SH-SY5Y (cell line): ENCODE results near the gene SUPT6H.

ENCODE experiments used
- GATA2 ChIP-seq: IDR thresholded peaks from 2 replicates; pipeline ENCODE4 v1.6.1; 2011; ENCODE audit warnings: mild to moderate bottlenecking, low read depth, low read length
- GATA3 ChIP-seq: IDR thresholded peaks from 2 replicates; pipeline ENCODE4 v1.6.1; 2011; ENCODE audit warnings: low read depth, mild to moderate bottlenecking, low read length, moderate library complexity

The SUPT6H gene

GRCh38 chr17:28728364-28729200 lies 66.6 kb downstream of the SUPT6H start, which contains the start of gene NEK8:
TSS of gene NEK8 (plus strand) at chr17:28728788. CDS start at chr17:28728814, 26 bp downstream.
- TF ChIP-seq GATA3 = no peak
- TF ChIP-seq GATA2 = no peak; the same call in 1 of the 2 replicates

- no peak for TF ChIP-seq GATA2
- TF ChIP-seq GATA3 = no peak
Measured at GRCh38 chr17:28729950-28730330, 67.9 kb downstream of the SUPT6H start.

- TF ChIP-seq GATA2 = no peak
- no peak for TF ChIP-seq GATA3
Measured at GRCh38 chr17:28733346-28733745, 71.3 kb downstream of the SUPT6H start.

- TF ChIP-seq GATA2 (no peak), GATA3 (no peak)
Measured at GRCh38 chr17:28734712-28735241, 72.8 kb downstream of the SUPT6H start.

GRCh38 chr17:28735242-28735722 lies 73.3 kb downstream of the SUPT6H start:
- TF ChIP-seq GATA3 (no peak), GATA2 (no peak)

GRCh38 chr17:28737316-28737715 lies 75.3 kb downstream of the SUPT6H start:
- no peak for TF ChIP-seq GATA3
- TF ChIP-seq GATA2 = no peak

- TF ChIP-seq GATA2 (no peak), GATA3 (no peak)
Measured at GRCh38 chr17:28737770-28738679, 76.0 kb downstream of the SUPT6H start.

GRCh38 chr17:28738680-28739384 lies 76.8 kb downstream of the SUPT6H start:
- TF ChIP-seq GATA2 = no peak

- no peak for TF ChIP-seq GATA3
- no peak for TF ChIP-seq GATA2
Measured at GRCh38 chr17:28740406-28741357, 78.7 kb downstream of the SUPT6H start.

- TF ChIP-seq GATA3 (no peak), GATA2 (no peak)
Measured at GRCh38 chr17:28741358-28742349, 79.6 kb downstream of the SUPT6H start.

GRCh38 chr17:28743243-28744103 lies 81.5 kb downstream of the SUPT6H start, which contains the start of gene TRAF4:
TSS of gene TRAF4 (plus strand) at chr17:28744011. CDS start at chr17:28744113, 102 bp downstream.
- TF ChIP-seq GATA2 = peak; percentile 96
- TF ChIP-seq GATA3 = no peak
